H4 (cell line): Measurements from ENCODE around the gene KIAA1671. TPM values are rescaled to one million over a fixed set of nuclear protein-coding genes. Genes with fewer than 3 reads are reported as not detected.

Source experiments
- DNase-seq: peaks from one replicate; pipeline ENCODE4 v3.0.0-alpha.2; 2015; ENCODE audit warnings: low spot score
- total RNA-seq: library from RNA; depleted of rRNA; stranded (reverse); fragments of >200 nt; shearing (Covaris generic); gene quantifications from 2 replicates; pipeline ENCODE4 v1.2.3, GENCODE V29; 2014

The KIAA1671 gene
- total RNA-seq, 1 experiment from 2014 or later, result 3.2 TPM

- no peak for DNase-seq
Measured at GRCh38 chr22:25039255-25039654, 86.7 kb downstream of the KIAA1671 start.

- no peak for DNase-seq
Measured at GRCh38 chr22:25039754-25040153, 87.2 kb downstream of the KIAA1671 start.

DNA sequence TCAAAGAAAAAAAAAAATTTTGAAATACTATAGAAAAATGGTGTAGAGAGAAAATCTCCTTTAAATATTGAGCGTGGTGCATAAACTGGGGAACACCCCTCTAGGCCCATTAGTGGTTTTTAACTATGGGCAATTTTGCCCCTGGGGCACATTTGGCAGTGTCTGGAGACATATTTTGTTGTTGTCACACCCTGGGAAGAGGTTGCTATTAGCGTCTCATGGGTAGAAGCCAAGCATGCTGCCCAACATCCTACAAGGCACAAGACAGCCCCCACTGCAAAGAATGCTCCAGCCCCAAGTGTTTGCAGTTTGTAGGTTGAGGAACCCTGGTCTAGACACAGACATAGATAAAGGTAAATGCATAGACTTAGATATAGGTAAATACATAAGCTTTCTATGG, 92.6 kb downstream of the KIAA1671 start:
- no peak for DNase-seq

- DNase-seq, result no peak
Measured at GRCh38 chr22:25048071-25048470, 95.6 kb downstream of the KIAA1671 start.

DNA sequence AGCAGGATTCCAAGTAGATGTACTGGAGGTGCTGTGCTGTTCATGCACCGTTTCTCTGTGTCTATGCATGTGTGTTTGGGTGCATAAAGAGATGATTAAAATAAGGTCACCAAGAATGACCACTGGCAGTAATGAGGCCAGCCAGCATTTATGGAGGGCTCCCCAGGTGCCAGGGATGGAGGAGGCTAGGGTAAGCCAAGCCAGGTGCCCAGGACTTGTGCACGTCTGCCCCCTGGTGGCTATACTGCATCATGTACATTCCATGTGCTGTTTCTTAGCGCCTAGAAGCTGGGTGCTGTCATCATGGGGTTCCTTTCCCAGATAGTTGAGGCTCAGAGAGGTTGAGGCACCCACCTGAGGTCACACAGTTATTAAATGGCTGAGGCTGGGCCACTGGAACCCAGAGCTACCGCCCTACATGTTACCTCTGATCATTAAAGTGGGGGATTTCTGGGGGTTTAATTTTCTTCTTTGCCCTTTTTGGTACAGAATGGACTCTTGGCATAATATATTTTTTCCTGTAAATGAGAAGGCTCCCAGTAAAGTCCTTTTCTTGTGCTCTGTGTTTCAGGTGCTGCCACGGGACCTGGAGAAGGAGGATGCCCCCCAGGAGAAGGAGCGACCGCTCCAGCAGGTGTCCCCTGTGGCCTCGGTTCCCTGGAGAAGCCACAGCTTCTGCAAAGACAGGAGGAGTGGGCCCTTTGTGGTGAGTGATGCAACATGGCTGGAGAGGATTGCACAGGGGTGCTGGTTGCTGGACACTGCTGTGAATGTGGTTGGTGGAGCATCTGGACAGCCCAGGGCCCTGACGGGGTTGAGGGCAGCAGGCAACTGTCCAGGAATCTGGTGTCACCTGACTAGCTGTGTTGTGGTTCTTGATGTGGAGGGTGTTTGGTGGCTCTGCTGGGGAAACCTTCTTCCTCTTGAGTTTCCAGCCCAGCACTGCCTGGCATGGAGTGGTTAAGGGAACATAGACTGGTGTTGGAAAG, 96.4 kb downstream of the KIAA1671 start:
- peak; percentile 33 for DNase-seq

GRCh38 chr22:25049770-25050169, 97.3 kb downstream of the KIAA1671 start:
- no peak for DNase-seq

DNA sequence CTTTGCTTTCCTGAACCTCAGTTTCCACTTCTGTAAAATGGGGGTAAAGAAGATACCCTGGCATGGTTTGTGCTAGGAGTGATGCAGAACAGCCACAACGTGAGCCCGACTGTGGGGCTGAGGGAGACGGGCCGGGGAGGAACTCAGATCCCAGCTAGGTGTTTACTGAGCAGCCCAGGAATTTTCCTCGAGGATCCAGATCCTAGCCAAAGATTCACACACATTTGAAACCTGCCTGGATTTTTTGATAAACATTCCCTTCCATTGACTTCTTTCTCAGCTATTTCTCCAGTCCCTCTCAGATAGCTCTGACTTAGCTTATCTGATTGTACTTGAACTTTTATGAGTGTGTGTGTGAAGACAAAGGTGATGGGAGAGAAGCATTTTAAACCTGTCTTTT, 98.0 kb downstream of the KIAA1671 start:
- DNase-seq, result no peak

DNA sequence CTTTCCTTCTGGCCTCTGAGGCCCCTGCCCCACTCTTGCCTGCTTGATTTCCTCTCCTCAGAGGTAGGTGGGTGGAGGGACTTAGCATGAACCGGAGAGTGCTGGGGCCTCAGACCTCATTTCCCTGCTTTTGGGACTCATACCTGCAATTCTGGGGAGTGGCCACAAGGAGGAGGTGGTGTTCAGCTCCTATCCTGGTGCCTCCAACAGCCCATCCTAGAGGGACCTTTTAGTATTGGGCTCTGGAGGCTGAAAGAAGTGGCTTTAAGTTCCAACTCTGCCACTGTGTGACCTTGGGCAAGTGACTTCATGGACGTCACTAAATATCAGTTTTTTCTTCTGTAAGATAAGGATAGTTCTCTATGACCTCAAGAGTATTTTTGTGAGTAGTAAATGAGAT, 98.6 kb downstream of the KIAA1671 start:
- DNase-seq, result no peak

GRCh38 chr22:25051983-25052710, 99.6 kb downstream of the KIAA1671 start:
- DNase-seq, result no peak

GRCh38 chr22:25053153-25053805, 100.8 kb downstream of the KIAA1671 start:
- DNase-seq, result no peak

- no peak for DNase-seq
Measured at GRCh38 chr22:25054943-25055511, 102.5 kb downstream of the KIAA1671 start.

DNA sequence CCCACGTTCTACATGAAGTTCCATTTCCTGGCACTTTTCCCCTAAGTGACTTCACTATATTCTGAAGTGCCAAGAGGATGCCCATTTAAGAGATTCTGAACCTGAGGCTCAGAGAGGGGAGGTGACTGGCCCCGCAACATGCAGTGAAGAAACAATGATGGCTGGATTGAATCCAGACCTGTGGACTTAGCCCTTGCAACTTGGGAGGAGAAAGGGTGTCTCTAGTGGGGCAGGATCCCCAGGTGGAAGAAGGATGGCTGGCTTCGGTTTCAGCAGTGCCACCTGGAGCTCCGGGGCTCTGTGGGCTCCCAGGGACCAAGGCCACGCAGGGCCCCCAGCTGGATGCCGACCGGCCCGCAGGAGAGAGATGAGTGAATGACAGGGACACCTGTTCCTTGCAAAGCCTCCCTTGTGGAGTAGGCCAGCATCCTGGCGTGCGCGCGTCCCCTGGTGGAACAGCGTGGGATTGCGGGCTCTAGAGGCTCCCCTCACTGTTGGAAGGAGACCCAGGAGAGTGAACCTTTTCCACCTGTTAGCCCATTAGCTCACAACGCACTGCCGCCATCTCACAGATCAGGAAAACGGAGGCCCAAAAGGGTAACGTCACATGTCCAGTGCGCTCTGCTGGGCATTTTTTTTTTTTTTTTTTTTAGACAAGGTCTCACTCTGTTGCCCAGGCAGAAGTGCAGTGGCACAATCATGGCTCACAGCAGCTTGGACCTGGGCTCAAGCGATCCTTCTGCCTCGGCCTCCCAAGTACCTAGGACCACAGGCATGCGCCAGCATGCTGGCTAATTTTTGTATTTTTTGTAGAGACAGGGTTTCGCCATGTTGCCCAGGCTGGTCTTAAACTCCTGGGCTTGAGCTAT, 104.7 kb downstream of the KIAA1671 start:
- peak; percentile 25 for DNase-seq

GRCh38 chr22:25059438-25059837, 106.9 kb downstream of the KIAA1671 start:
- DNase-seq, result no peak

GRCh38 chr22:25060522-25061071, 108.1 kb downstream of the KIAA1671 start:
- no peak for DNase-seq

GRCh38 chr22:25061134-25061533, 108.6 kb downstream of the KIAA1671 start:
- DNase-seq, result no peak

- DNase-seq, result no peak
Measured at GRCh38 chr22:25061605-25062376, 109.3 kb downstream of the KIAA1671 start.

GRCh38 chr22:25062386-25063085, 110.0 kb downstream of the KIAA1671 start:
- no peak for DNase-seq

GRCh38 chr22:25064894-25065560, 112.5 kb downstream of the KIAA1671 start:
- DNase-seq, result no peak
